Measurements from ENCODE around the gene RYR2.
"Not testable (repeated sequence)": the region's sequence is repeated elsewhere in the genome, so short reads cannot be mapped to it uniquely, and the experiment has no call there.

RYR2 gene

DNA sequence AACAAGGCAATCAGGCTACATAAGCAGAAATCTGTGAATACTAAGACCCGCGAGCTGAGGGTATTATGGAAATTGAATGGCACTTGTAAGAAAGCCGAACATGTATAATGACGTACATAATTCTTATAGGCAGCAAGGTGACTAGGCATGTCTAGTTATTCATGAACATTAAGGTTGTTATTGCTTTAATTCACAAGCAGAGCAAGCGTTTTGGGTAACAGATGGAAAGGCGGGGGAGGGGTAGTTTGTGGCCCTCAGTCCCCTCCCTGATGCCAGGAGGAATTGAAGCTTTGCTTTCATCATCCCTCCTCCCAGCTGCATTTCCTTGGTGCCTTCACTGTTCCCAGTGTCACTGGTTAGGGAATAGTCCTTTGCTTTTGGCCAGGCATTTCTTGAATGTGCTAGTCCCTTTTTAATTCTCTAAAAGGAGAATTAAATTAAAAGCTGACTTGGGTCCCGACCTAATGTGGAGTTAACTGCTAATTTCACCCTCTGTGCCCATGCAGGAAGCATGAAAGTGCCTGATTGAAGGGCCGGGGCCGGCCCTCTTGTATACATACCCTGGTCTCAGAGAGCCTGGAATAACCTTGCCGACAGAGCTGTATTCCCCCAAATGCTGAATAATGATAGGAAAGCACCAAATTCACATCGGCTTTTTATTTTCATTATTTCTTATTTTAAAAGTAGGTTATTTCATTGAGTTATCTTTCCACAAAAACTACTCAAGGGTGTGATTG is 42.5 kb downstream of the RYR2 start:
- DNase-seq (ENCODE audit: low spot score), result no peak

DNA sequence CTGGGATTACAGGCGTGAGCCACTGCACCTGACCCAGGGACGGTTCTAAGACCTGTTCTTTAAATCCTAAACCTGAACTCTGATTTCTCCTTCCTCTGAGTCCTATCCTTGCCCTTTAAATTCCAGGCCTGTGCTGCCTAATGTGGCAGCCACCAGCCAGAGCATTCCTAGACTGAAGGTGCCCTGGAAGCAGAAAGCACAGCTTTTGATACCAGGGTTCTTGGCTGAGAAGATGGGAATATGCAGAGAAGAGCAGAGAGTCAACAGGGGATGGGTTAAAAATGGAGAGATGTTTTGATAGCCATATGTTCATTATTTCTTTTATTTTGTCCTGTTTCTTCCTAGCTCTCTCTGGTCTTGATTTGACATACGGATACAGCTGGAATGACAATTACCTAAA is 49.7 kb downstream of the RYR2 start:
- no peak for DNase-seq (ENCODE audit: low spot score)

DNA sequence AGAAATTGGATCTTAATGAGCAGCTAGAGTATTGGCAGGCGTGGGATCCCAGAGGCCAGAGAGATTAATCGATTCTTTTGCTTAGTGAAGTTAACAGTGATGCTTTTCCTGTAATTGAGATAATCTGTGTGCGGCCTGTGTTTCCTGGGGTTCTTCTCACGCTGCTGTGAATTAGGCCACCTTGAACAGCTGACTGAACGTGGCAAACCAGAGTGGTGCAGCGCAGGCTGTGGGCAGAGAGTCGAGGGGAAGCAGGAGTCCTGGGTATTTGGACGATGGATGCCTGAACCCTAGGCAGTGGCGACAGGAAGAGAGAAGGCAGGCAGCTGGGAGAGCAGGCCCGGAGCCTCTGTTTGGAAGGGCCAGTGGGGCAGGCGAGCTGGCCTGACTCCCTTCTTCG is 51.7 kb downstream of the RYR2 start:
- DNase-seq (ENCODE audit: low spot score), result no peak

DNA sequence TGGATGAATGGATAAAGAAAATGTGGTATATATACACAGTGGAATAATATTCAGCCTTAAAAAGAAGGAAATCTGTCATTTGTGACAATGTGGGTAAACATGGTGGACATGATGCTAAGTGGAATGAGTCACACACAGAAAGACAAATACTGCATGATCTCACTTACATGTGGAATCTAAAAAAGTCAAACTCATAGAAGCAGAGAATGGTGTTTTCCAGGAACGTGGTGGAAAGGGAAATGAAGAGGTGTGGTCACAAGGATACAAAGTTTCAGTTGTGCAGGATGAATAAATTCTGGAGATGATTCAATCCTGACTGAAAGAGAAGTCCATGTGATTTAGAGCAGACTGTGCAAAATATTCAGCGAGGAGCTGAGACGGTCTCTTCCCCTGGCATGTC is 56.6 kb downstream of the RYR2 start:
- DNase-seq (ENCODE audit: low spot score), result no peak

DNA sequence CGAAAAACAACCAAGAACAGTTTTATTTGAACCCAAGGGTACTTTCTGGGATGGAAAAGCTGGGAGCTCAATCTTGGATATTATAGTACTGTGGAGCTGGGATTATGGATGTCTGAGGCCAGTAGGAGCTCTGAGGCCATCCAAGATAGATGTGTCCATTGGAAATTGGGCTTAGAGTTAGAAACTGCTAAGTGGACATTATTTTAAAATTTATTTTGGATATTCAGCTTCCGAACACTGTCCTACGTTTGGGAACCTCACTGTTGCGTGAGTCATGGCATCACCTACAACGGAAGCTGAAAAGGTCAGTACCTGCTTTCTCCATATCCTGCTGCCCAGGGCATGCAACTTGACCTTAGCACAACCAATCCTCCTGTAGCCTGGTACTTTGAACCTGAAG is 61.0 kb downstream of the RYR2 start:
- DNase-seq (ENCODE audit: low spot score), result no peak

DNA sequence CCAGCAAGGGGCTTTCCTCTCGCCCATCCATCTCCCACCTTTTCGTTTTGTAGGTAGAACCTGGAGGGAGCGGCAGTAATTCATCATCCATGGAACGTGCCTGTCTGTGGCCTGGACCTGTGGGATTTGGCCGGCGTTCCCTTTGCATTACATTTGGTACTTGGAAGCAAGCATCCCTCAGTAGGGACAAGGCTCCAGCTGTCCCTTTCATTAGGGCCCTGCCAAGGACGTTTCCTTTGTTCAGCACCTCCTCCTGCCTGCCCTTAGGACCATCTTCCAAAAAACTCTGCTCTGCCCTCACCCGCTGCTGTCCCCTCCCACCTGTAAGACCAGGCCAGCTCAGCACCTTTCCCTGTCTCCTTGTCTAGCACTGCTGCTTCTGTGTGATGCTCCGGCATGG is 62.1 kb downstream of the RYR2 start:
- DNase-seq (ENCODE audit: low spot score), result no peak

DNA sequence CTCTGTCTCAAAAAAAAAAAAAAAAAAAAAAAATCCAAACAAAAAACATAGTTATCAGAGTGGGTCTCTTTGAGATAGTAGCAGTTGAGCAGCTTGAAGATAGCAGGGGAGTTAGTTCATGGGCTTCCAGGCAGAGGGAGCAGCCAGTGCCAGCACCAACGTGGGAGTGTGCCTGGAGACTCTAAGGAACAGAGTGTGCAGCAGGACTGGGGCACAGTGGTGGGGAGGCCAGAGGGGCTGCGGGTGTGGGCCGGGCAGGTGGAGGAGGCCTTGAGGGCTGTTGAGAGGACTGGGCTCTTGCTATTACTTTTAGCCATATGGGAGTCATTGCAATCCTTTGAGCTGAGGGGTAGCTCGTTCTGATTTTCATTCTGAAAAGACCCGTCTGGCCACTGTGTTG is 63.8 kb downstream of the RYR2 start:
- no peak for DNase-seq (ENCODE audit: low spot score)

DNA sequence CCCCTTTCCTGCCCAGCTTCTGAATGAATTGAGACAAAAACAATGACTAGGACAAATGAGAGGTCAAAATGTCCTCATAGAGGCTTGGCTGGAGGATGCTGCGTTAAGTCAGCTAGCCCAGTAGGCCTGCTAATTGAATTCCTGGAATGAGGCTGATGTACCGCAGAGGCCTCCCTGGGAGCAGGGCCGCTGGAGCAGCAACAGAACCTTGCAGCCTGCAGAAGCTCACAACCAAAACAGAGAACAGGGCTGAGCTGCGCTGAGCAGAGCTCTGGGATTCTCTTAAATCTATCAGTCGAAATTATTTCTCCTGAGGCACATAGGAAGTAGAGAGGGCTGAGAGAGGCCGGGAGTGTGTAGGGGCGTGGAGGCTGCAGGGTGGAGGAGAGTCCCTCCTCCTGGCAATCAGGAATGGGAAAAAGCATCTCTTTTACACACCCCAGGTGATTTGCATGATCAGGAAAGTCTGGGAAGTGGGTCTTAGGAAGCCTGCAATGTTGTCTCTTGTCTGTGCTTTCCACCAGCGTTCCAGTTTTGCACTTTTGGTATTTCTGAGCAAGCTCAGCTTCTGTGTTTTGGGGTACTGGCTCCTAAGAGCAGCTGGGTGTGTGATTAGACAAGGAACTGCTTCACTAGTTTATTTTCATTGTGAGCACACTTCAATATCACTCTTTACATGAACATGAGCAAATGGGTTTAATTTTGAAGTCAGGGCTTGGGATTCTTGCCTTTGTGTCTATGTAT is 66.5 kb downstream of the RYR2 start:
- no peak for DNase-seq (ENCODE audit: low spot score)

DNA sequence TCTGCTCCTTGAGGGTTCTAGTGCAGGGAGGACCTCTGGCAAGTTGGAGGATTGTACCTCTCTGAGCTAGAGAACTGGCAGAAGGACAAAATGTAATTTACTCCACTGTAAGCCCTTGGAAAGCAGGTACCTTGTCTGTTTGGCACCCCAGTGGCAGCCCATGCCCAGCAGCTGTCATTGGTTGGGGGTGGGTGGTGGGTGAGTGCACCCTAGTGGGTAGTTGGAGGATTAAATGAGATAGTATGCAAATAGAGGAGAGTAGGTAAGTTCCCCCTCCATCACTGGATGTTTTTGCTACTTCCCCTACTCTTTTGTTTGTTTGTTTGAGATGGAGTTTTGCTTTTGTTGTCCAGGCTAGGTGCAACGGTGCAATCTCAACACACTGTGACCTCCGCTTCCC is 69.8 kb downstream of the RYR2 start:
- DNase-seq (ENCODE audit: low spot score), result no peak

DNA sequence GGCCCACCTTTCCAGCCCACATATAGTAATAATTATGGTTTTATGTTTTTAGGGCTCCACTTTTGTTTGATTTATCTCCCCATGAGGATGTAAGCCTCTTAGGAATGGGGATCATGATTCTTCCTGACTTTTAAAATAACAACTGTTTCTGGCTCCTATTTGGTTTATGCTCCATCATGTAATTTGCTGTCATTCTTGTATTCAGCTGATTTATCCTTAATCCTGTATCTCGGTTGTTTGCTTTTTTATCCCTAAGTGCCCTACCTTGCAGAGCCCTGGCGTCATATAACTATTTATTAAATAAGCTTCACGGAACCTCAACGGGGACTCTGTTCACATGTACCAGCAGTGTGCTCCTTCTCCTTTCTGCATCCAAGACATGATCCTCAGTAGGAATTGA is 70.7 kb downstream of the RYR2 start:
- DNase-seq (ENCODE audit: low spot score), result no peak

DNA sequence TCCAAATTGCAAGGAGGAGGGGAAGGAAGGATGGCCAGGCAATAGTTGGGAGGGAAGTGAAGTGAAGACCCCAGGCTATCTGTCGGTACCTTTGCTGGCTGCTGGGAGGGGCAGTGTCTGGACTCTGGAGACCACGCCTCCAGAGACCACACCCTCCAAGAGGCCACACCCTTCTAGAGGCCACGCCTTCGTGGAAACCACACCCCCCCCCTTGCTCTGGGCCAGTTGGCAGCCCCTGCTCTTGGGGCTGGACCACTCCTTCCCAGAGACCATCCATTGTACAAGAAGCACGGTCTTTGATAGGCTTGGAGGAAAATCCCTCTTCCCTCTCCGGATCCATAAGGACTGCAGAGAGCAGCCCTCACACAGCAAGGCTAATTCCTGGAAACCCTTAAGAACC is 73.1 kb downstream of the RYR2 start:
- DNase-seq (ENCODE audit: low spot score), result no peak

DNA sequence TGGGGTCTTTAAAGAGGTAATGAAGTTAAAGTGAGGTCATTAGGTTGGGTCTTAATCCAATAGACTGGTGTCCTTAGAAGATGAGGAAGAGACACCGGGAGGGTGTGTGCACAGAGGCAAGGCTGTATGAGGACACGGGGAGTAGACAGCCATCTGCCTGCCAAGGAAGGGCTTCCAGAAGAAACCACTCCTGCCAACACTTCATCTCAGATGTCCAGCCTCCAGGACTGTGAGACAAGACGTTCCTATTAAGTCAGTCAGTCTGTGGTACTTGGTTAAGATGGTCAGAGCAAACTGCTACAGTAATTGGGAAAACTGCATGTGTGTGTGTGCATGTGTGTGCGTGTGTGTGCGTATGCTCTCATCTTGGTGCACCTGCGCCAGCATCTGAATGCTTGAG is 77.1 kb downstream of the RYR2 start:
- no peak for DNase-seq (ENCODE audit: low spot score)

DNA sequence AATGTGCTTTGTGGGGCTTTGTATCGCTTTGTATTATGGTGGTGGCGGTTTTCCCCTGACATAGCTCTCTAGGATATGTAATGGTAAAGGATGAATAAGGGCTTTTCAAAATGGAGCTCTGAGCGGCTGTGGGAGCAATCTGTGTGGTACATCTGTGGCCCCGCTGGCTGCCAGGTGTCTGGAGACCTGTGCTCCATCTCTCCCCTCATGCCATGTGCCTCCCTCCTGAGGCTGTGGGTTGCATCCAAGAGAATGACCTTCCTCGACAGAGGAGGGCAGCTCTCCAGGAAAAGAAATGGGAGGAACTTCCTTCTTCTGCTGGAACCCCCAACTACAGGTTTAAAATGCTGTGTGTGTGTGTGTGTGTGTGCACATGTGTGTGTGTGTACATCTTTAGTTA is 78.7 kb downstream of the RYR2 start:
- DNase-seq (ENCODE audit: low spot score), result no peak

DNA sequence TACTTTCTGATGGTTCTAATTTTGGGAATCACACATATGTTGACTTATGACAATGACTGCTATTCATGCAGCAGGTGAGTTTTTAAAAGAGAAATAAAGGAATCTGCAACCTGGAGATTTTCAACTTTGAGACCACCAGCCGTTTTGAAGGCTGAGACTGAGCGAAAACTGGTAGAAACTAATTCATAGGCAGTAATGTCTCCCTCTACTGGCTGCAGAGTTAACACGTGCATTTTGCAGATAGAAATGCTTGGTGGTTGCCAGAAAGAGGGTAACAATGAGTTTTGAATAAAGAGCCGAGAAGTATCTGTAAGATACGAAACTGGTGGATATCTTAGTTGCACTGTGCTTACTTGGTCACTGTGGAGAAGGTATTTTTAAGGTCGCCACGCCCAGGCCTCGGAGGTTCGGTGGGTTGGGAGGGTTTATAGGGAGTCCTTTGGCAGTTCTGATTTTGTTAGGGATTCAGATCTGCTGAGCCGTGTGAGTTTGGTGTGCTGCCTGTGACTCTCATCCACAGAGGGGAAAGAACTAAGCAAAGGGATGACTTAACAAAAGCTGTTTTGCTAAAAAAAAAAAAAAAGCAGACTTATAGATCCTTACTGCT is 83.0 kb downstream of the RYR2 start:
- DNase-seq (ENCODE audit: low spot score), result peak; percentile 43

DNA sequence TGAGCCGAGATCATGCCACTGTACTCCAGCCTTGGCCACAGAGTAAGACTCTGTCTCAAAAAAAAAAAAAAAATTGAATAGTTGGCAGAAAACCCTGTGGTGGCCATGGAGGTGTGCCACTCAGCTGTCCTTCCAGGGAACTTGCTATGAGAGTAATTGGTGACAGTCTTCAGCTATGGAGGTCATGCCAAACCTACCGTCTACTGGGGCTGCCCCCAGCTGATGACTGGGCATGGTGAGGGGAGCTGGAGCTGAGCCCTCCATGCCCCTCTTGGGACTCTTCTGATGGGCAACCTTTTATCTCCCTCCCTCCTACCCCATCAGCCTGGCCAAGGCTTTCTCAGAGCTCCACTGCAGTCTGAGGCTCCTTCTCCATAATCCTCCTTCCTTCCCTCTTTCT is 84.2 kb downstream of the RYR2 start:
- no peak for DNase-seq (ENCODE audit: low spot score)

DNA sequence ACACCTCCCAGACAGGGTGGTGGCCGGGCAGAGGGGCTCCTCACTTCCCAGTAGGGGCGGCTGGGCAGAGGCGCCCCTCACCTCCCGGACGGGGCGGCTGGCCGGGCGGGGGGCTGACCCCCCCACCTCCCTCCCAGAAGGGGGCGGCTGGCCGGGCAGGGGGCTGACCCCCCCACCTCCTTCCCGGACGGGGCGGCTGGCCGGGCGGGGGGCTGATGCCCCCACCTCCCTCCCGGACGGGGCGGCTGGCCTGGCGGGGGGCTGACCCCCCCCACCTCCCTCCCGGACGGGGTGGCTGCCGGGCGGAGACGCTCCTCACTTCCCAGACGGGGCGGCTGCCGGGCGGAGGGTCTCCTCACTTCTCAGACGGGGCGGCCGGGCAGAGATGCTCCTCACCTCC is 85.3 kb downstream of the RYR2 start:
- not testable (repeated sequence) for DNase-seq (ENCODE audit: low spot score)

DNA sequence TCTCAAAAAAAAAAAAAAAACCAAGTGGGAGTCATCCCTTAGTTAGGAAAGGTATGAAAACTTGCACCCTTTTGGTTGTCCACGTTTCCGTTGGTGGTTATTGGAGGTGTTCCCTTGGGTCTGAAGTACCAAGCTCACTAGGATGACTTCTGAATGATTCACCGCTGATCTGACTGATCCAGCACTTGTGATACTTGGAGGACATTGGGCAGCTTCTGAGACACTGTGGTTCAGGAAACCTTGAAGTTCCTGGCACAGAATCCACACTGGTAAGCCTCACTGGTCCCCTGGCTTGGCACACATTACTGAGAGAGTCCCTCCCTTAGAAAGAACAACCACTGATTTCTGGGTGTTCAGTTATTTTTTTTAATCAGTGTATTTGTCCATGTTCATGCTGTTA is 91.9 kb downstream of the RYR2 start:
- DNase-seq (ENCODE audit: low spot score), result no peak

DNA sequence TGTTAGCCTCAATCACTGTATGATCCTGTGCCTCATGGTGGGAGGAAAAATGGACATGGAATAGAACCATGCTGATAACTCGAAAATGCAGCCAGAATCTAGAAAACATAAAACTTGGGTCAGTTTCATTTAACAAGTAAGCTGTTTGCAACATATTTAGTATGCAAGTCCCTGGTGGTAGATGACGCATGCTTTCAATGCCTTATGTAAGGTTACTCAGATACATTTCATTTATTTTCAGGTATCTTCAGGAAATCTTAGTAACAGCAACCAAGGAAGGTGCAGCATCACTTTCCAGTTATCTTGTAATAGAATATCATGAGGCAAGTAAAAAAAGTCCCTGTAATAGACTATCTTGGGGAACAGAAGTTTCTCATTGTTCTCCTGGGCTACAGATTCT is 92.9 kb downstream of the RYR2 start:
- DNase-seq (ENCODE audit: low spot score), result no peak

DNA sequence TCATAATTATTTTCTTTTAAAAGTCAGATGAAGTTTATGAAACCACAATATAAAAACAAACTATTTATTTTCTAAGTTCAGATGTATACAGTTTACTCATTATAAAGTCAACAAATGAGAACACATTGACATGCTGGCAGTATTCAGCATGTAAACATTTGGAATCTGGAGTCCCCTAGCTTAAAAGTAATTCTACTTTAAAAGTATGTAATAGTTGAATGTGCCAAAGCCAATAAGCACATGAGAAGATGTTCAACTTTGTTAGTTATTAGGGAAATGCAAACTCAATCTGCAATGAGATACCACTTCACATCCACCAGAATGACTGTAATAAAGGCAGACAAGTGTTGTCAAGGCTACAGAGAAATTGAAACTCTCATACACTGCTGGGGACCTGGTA is 96.6 kb downstream of the RYR2 start:
- no peak for DNase-seq (ENCODE audit: low spot score)

DNA sequence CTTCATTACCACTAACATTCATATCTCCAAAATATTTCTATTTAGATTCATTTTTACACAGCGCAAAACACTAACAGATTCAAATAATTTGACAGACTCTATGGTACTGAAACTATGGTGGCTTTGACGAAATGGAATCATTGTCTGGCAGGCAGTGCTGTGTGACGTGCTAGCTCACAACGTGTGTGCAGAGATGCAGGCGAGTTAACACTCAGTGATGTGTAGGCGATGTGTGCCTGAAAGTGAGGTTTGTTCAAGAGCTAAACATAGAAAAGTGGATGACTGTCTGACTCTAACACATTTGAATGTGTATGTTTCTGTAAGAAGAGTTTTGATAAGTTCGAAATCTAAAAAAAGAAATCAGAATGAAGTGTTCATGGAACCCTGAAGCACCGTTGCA is 97.7 kb downstream of the RYR2 start:
- DNase-seq (ENCODE audit: low spot score), result no peak

DNA sequence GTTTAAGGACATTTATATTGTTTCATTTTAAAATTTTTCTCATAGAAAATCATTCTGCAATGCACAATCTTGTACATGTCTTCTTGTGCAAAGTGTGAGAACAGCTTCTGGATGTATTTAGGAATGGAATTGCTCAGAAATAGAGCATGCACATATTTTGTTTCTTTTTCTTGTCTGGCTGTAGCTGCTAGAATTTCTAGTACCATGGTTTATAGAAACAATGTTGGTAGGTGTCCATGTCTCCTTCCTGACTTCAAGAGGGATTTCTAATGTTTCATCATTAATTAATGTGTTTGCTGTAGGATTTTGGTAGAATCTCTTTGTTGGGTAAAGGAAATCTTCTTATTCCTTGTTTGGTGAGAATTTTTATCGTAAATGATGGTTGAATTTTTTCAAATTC is 99.0 kb downstream of the RYR2 start:
- DNase-seq (ENCODE audit: low spot score), result no peak

DNA sequence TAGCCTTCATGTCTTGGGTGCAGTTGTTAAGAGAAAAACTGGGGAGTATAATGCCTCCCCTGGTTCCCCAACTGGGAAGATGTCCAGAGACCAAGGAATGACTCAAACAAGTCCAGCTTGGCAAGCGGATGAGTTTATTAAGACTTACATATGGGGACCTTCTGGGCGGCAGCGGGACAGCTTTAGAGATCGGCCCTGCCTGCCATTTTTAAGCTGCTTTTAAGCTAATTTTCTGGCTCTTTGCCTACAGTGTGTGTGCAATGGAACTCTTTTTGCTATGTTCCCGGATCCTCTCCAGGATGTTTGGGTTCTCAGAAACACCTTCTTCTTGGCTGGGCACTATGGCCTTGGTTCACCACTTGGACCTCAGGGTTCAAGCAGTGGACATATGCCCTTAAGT is 99.5 kb downstream of the RYR2 start:
- DNase-seq (ENCODE audit: low spot score), result no peak

DNA sequence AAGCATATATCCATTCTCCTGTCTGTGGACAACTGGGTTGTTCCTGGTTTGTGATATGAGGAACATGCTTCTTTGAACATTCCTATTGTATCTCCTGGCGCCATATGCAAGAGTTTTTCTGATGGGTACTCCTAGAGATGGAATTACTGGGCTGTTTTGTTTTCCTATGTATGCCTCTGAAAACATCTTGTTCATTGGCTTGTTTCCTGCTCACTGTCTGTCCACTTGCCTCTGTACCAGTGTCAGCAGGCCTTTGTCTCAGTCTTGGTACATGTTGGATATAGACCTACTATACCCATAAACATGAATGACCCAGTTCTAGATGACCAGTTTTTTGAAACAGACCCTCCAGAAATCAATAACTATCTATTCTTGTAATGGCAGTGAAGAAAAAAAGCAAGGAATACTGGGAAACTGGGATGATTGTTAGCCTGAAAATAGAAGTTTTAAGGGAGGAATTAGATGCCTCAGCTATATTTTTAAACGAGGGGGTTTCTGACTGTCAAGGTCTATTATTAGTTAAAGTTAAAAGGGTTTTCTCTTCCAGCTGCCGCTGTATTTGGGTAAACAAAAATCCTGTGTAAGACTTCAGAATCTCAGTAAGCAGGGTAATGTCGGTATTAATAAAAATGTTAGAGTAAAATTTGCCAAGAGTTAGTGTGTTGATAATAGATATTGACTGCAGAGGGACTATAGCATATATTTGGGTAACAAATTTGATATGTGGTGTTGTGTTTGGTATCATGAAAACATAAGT is 103.6 kb downstream of the RYR2 start:
- no peak for DNase-seq (ENCODE audit: low spot score)

All from LoVo (cell line).